Ascending aorta (tissue), 2 donors: ENCODE data around the gene STAG3. TPM values are rescaled to one million over a fixed set of nuclear protein-coding genes. Genes with fewer than 3 reads are reported as not detected.
"Not testable (repeated sequence)": the region's sequence is repeated elsewhere in the genome, so short reads cannot be mapped to it uniquely, and the experiment has no call there.

Experiments used
- DNase-seq, 2 donors: peaks; one replicate each; pipeline ENCODE4 v3.0.0-alpha.2; 2019; ENCODE audit warnings: low spot score in 2 of 2
- H3K27ac ChIP-seq, 2 donors: fragments of 200-600 bp; sonication (generic); one replicate each; pipeline ENCODE4 v1.5.1; 2016 to 2017; ENCODE audit warnings: mild to moderate bottlenecking in 1 of 2
- H3K27me3 ChIP-seq: fragments of 200-600 bp; sonication (generic); one replicate; pipeline ENCODE4 v1.5.1; 2017
- H3K36me3 ChIP-seq, 2 donors: fragments of 200-600 bp; sonication (generic); one replicate each; pipeline ENCODE4 v1.5.1; 2016
- H3K4me1 ChIP-seq, 2 donors: fragments of 200-600 bp; sonication (generic); one replicate each; pipeline ENCODE4 v1.5.1; 2016 to 2017; ENCODE audit warnings: mild to moderate bottlenecking in 1 of 2
- H3K4me3 ChIP-seq, 2 donors: fragments of 200-600 bp; sonication (generic); one replicate each; pipeline ENCODE4 v1.5.1; 2016 to 2017; ENCODE audit warnings: mild to moderate bottlenecking in 1 of 2
- H3K9me3 ChIP-seq, 2 donors: fragments of 200-600 bp; sonication (generic); one replicate each; pipeline ENCODE4 v1.5.1; 2016
- intact Hi-C: fragments of 100-400 bp; cut with DNase I; formaldehyde crosslinking; loops from one replicate; pipeline ENCODE4 v1.15.1; 2023
- total RNA-seq: library from RNA; depleted of rRNA; stranded (reverse); fragments of >200 nt; gene quantifications from one replicate; pipeline ENCODE4 v1.1.0, GENCODE V29; 2016
- TF ChIP-seq, protein P1 (sequence below), 3 experiments: fragments of 200-600 bp in 2 of 3; fragments of 450-650 bp in 1 of 3; sonication (generic) in 2 of 3; IDR thresholded peaks; one replicate each; pipeline ENCODE4 v1.5.1; 2016 to 2019; ENCODE audit warnings: antibody characterized with exemption in 3 of 3, mild to moderate bottlenecking in 1 of 3, moderate library complexity in 1 of 3

Gene STAG3
- total RNA-seq, 1 donor from 2014 or later: not detected

DNA sequence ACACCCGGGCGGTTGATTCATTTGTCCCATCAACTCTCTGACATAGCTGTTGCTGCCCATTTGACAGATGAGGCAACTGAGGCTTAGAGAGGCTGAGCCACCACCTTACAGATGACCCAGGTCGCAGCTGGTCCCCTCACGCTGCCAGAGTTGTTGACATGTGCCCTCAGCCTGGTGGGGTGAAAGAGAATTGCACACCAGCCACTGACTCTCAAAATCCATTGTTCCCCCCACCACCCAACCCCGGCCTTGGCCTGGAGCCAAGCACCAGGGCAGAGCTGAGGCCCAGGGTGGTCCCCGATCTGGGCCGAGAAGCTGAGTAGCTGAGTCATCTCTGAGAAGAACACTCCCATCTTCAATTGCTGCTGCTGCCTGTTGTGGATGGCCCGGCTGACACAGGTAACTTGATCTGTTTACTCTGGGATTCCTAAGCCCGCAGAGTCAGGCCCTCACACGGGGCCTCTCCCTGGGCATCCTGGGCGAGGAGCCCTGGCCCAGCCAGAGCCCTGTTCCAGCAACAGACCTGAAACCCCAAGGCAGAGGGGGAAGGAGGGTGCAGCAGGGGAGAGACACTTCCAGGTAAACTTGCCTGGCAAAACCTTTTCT lies 69.5 kb downstream of the STAG3 start:
- TF ChIP-seq, protein P1, sequence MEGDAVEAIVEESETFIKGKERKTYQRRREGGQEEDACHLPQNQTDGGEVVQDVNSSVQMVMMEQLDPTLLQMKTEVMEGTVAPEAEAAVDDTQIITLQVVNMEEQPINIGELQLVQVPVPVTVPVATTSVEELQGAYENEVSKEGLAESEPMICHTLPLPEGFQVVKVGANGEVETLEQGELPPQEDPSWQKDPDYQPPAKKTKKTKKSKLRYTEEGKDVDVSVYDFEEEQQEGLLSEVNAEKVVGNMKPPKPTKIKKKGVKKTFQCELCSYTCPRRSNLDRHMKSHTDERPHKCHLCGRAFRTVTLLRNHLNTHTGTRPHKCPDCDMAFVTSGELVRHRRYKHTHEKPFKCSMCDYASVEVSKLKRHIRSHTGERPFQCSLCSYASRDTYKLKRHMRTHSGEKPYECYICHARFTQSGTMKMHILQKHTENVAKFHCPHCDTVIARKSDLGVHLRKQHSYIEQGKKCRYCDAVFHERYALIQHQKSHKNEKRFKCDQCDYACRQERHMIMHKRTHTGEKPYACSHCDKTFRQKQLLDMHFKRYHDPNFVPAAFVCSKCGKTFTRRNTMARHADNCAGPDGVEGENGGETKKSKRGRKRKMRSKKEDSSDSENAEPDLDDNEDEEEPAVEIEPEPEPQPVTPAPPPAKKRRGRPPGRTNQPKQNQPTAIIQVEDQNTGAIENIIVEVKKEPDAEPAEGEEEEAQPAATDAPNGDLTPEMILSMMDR (IDR thresholded peaks at IDR 0.05): no peak

DNA sequence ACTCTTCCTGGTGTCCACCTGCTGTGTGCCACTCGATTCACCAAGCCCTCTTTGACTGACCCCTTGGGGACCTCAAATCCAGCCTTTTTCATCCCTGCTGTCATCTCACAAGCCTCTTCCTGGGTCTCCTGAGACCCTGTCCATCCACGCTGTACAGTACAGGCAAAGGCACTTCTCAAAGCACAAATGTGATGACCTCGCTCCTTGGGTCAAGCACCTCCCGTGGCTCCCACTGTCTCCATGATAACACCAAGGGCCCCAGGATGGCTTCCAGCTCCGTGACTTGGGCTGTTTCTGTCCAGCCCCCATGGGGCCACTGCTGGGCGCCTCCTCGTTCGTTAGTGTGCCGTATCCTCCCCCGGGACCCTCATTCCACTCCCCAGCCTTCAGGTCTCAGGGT lies 70.8 kb downstream of the STAG3 start:
- Histone ChIP-seq H3K27me3 (no peaks in the 10 kb centered on the region), H3K36me3 (no peaks in the 10 kb centered on the region), H3K4me3 (no peak overlapping the region), H3K27ac (no peak overlapping the region), H3K9me3 (no peaks in the 10 kb centered on the region), H3K4me1 (no peaks in the 10 kb centered on the region)
- TF ChIP-seq, protein P1 (IDR thresholded peaks at IDR 0.05): no peak
- intact Hi-C loops: no loop called here
- DNase-seq: no peak

More for the DNA sequence above, 69.5 kb downstream of the STAG3 start:
- intact Hi-C loops: no loop called here
- H3K9me3 ChIP-seq: no peaks in the 10 kb centered on the region
- H3K4me3 ChIP-seq: no peak overlapping the region
- DNase-seq: no peak
- no peaks in the 10 kb centered on the region for H3K36me3 ChIP-seq
- H3K27ac ChIP-seq: no peak overlapping the region
- H3K4me1 ChIP-seq: no peaks in the 10 kb centered on the region
- no peaks in the 10 kb centered on the region for H3K27me3 ChIP-seq

DNA sequence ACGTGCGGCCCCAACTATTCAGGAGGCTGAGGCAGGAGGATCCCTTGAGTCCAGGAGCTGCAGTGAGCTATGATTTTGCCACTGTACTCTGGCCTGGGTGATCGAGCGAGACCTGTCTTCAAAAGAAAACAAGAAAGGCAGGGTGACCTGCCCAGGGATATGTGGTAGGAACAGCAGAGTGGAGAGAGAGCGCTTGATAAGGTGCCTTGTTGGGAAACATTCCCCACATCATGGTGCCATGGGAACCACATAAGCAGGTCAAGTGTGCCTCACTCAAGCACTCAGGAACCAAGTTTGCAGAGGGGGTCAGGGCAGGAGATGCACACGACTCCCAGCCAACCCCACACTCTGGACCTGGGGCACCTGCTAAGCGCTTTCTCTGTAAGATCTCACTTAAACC lies 79.3 kb downstream of the STAG3 start:
- no peaks in the 10 kb centered on the region for H3K9me3 ChIP-seq
- no peak overlapping the region for H3K27ac ChIP-seq
- H3K36me3 ChIP-seq: no peaks in the 10 kb centered on the region
- H3K4me1 ChIP-seq: no peaks in the 10 kb centered on the region
- intact Hi-C loops: no loop called here
- DNase-seq: no peak
- TF ChIP-seq, protein P1 (IDR thresholded peaks at IDR 0.05): no peak
- no peak overlapping the region for H3K4me3 ChIP-seq
- no peaks in the 10 kb centered on the region for H3K27me3 ChIP-seq

DNA sequence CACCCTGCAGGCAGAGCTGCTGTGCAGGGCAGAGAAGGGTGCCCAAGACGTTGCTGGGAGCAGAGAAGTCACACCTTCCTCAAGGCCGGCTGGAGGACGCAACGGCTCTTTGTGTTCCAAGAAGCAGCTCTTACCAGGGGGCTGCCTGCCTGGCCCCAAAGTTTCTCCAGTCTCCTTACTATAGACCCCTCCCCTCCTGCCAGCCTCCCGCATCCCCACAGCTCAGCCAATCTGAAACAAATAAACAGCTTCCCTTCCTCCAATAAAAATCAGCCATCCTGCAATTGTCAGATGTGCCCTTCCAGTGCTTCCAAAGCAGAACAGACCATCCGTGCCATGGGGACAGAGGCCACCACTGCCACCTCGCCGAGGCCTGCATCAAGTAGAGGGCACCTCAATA lies 82.3 kb downstream of the STAG3 start:
- H3K27ac ChIP-seq, intact Hi-C loops, DNase-seq, H3K36me3 ChIP-seq, H3K9me3 ChIP-seq, H3K4me3 ChIP-seq, H3K27me3 ChIP-seq, H3K4me1 ChIP-seq: not testable (repeated sequence)

DNA sequence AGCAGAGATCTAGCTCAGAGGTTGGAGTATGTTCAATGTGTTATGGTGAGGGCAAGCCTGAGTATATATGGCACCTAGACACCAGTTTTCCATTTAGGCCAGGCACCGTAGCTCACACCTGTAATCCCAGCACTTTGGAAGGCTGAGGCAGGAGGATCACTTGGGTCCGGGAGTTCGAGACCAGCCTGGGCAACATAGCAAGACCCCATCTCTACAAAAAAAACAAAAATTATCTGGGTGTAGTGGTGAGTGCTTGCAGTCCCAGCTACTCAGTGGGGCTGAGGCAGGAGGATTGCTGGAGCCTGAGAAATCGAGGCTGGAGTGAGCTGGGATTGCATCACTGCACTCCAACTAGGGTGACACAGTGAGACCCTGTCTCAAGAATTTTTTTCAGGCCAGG lies 85.2 kb downstream of the STAG3 start:
- H3K4me3 ChIP-seq, H3K9me3 ChIP-seq, H3K4me1 ChIP-seq, H3K27ac ChIP-seq, H3K27me3 ChIP-seq, DNase-seq, intact Hi-C loops, H3K36me3 ChIP-seq: not testable (repeated sequence)

Other genes starting within 250 kb of the STAG3 start
- not detected for gene GJC3, start 248.3 kb upstream of the STAG3 start, total RNA-seq
- not detected for gene AZGP1, start 201.9 kb upstream of the STAG3 start, total RNA-seq
- 19.9 TPM for gene ZKSCAN1, start 162.3 kb upstream of the STAG3 start, total RNA-seq
- gene ZSCAN21, start 128.1 kb upstream of the STAG3 start, total RNA-seq: 58.5 TPM
- gene ZNF3, start 96.2 kb upstream of the STAG3 start, total RNA-seq: 6.9 TPM
- gene COPS6, start 88.9 kb upstream of the STAG3 start, total RNA-seq: 18.1 TPM
- gene MCM7, start 76.5 kb upstream of the STAG3 start, total RNA-seq: 52.2 TPM
- gene AP4M1, start 76.3 kb upstream of the STAG3 start, total RNA-seq: 29.6 TPM
- gene TAF6, start 58.6 kb upstream of the STAG3 start, total RNA-seq: 103 TPM
- 1.4 TPM for gene CNPY4, start 58.3 kb upstream of the STAG3 start, total RNA-seq
- not detected for gene MBLAC1, start 51.0 kb upstream of the STAG3 start, total RNA-seq
- 131 TPM for gene LAMTOR4, start 29.0 kb upstream of the STAG3 start, total RNA-seq
- gene TRAPPC14, start 19.2 kb upstream of the STAG3 start, total RNA-seq: 22.0 TPM
- 3.5 TPM for gene GAL3ST4, start 9.3 kb upstream of the STAG3 start, total RNA-seq
- gene GPC2, start 537 bp upstream of the STAG3 start, total RNA-seq: not detected
- gene PVRIG, start 42.0 kb downstream of the STAG3 start, total RNA-seq: 27.8 TPM
- not detected for gene SPDYE3, start 129.8 kb downstream of the STAG3 start, total RNA-seq
- 67.2 TPM for gene PILRB, start 180.2 kb downstream of the STAG3 start, total RNA-seq
- 25.8 TPM for gene PILRA, start 195.6 kb downstream of the STAG3 start, total RNA-seq